ENCODE data around the gene ROCK2.

DNA sequence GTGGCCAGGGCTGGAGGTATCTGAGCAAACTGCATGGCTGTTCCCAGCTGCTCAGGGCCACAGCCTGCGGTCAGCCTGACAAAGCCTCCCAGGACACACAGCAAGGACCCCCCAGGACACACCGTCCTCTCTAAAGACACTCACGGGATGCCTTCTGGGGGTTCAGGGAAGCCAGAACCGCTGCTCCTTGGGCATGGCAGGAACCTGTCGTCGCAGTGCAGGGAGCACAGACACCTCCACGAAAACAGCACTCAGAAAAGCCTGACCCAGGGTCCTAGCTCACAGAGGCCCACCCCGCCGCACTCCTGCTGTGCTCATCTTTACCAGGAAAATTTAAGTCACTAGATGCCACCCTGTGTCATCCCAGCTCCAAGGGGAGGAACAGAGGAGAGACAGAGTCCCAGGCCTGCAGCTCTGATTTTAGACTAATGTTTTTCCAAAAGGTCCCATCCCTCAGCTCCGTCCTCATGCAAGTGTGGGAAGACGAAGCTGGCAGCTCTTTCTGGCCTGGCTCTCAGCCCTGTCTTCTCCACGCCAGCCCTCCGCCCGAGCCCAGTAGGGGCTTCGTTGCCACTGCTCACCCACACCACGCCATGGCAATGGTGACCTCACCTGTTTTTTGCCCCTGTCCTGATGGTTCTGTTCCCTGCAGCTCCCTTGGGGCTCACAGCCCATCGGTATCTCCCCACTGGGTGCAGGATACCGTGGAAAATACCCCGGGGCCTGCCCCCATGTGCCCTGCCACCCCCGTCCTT lies 213.1 kb downstream of the ROCK2 start:
- TF ChIP-seq, protein P1, sequence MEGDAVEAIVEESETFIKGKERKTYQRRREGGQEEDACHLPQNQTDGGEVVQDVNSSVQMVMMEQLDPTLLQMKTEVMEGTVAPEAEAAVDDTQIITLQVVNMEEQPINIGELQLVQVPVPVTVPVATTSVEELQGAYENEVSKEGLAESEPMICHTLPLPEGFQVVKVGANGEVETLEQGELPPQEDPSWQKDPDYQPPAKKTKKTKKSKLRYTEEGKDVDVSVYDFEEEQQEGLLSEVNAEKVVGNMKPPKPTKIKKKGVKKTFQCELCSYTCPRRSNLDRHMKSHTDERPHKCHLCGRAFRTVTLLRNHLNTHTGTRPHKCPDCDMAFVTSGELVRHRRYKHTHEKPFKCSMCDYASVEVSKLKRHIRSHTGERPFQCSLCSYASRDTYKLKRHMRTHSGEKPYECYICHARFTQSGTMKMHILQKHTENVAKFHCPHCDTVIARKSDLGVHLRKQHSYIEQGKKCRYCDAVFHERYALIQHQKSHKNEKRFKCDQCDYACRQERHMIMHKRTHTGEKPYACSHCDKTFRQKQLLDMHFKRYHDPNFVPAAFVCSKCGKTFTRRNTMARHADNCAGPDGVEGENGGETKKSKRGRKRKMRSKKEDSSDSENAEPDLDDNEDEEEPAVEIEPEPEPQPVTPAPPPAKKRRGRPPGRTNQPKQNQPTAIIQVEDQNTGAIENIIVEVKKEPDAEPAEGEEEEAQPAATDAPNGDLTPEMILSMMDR (IDR thresholded peaks at IDR 0.05): no peak
- TF ChIP-seq POLR2A (IDR thresholded peaks at IDR 0.05) (no peak), POLR2AphosphoS5 (IDR thresholded peaks at IDR 0.05) (no peak)
